HL-60 (cell line): ENCODE data around the gene CNOT8.

Source experiments
- CTCF ChIP-seq: IDR thresholded peaks from one replicate; pipeline ENCODE4 v1.5.1; 2011; ENCODE audit warnings: low read length, control low read depth, inconsistent platforms; ENCODE audit not compliant: insufficient read depth
- GABPA ChIP-seq: IDR thresholded peaks from 2 replicates; pipeline ENCODE4 v1.6.1; 2012; ENCODE audit warnings: low read depth
- POLR2AphosphoS5 ChIP-seq: IDR thresholded peaks from 2 replicates; pipeline ENCODE4 v1.6.1; 2012; ENCODE audit warnings: low read depth
- SPI1 ChIP-seq: IDR thresholded peaks from 2 replicates; pipeline ENCODE4 v1.6.1; 2012; ENCODE audit warnings: low read depth, mild to moderate bottlenecking, borderline replicate concordance
- TF ChIP-seq, protein P1 (sequence below): IDR thresholded peaks from 2 replicates; pipeline ENCODE4 v1.6.1; 2012; ENCODE audit warnings: low read depth; ENCODE audit not compliant: insufficient replicate concordance

- TF ChIP-seq CTCF (no peak), POLR2AphosphoS5 (no peak), GABPA (no peak), SPI1 (no peak)
- TF ChIP-seq, protein P1, sequence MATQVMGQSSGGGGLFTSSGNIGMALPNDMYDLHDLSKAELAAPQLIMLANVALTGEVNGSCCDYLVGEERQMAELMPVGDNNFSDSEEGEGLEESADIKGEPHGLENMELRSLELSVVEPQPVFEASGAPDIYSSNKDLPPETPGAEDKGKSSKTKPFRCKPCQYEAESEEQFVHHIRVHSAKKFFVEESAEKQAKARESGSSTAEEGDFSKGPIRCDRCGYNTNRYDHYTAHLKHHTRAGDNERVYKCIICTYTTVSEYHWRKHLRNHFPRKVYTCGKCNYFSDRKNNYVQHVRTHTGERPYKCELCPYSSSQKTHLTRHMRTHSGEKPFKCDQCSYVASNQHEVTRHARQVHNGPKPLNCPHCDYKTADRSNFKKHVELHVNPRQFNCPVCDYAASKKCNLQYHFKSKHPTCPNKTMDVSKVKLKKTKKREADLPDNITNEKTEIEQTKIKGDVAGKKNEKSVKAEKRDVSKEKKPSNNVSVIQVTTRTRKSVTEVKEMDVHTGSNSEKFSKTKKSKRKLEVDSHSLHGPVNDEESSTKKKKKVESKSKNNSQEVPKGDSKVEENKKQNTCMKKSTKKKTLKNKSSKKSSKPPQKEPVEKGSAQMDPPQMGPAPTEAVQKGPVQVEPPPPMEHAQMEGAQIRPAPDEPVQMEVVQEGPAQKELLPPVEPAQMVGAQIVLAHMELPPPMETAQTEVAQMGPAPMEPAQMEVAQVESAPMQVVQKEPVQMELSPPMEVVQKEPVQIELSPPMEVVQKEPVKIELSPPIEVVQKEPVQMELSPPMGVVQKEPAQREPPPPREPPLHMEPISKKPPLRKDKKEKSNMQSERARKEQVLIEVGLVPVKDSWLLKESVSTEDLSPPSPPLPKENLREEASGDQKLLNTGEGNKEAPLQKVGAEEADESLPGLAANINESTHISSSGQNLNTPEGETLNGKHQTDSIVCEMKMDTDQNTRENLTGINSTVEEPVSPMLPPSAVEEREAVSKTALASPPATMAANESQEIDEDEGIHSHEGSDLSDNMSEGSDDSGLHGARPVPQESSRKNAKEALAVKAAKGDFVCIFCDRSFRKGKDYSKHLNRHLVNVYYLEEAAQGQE = no peak
These were observed 41.4 kb upstream of the CNOT8 start for GRCh38 chr5:154816891-154817492.
